SKM-1 (cell line): ENCODE data around the gene GPR84.
"Not testable (repeated sequence)": the region's sequence is repeated elsewhere in the genome, so short reads cannot be mapped to it uniquely, and the experiment has no call there.

ENCODE experiments used
- DNase-seq: peaks from one replicate; lab custom pipeline; 2025; ENCODE audit not compliant: unreplicated experiment; lab: John Stamatoyannopoulos, UW

Gene GPR84

DNA sequence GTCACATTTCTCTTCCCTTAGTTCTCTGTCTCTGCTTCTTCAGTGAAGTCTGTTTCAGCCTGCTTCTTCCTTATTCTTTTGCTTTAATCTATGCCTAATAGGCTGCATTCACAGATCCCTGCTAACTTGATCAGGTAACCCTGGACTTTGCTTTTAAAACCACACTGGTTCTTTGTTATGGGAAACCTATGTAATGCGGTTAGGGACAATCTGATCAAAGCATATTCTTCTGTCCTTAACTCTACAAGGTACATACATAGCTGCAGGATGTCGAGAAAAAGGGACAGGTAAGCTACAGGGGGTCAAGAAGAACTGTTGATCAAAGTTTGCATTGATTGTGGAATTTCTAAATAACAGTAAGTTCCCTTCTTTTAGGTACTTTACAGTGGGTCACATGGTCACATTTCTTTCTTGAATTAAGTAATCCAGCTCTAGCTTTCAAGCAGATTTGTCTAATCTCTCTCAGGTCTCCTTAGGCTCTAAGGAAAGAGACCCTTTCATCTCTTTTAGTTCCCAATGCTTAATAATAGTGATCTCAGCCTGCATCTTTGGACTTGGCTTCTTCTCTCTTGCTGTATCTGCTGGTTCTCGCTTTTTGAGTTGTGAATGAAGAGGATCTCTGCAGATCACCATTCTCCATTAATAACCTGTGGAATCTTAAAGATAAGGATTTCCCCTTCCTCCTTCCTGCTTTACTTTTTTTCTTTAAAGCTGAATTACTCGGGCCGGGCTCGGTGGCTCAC is 35.5 kb downstream of the GPR84 start:
- no peak for DNase-seq

GRCh38 chr12:54325442-54326109 is 38.7 kb downstream of the GPR84 start:
- not testable (repeated sequence) for DNase-seq

GRCh38 chr12:54324617-54325441 is 39.5 kb downstream of the GPR84 start, which contains the start of gene COPZ1:
COPZ1 (plus strand) TSS chr12:54325131; CDS start chr12:54325164, 33 bp downstream.
- peak; percentile 79 for DNase-seq

DNA sequence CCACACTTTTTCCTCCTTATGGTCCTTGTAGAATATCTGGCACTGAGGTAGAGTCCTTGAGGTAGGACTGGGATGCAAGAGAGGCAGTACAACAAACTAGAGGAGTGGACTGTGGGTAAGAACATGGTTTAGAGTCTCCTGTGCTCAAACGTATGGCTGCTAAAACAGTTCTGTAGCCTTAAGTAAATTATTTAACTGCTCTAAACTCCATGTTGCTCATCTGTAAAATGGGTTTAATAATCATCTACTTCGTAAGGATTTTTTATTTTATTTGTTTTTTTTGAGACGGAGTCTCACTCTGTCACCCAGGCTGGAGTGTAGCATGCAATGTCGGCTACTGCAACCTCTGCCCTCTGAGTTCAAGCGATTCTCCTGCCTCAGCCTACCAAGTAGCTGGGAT is 42.9 kb downstream of the GPR84 start:
- no peak for DNase-seq
